GM12891 (cell line): Measurements from ENCODE around the gene CAMSAP3.

ENCODE experiments used
- DNase-seq: peaks from one replicate; pipeline ENCODE4 v3.0.0; 2011; ENCODE audit warnings: low spot score; ENCODE audit not compliant: insufficient read length
- FAIRE-seq: peaks from 2 replicates; lab custom pipeline; 2011; peaks lifted over from hg19 to GRCh38; lab: Jason Lieb, UNC
- PAX5 ChIP-seq: IDR thresholded peaks from 2 replicates; pipeline ENCODE4 v1.6.1; 2011; ENCODE audit warnings: low read length, moderate library complexity, mild to moderate bottlenecking; ENCODE audit not compliant: insufficient read depth, severe bottlenecking
- POLR2A ChIP-seq: IDR thresholded peaks from 2 replicates; pipeline ENCODE4 v1.6.1; 2011; ENCODE audit warnings: low read depth, low read length, control low read depth
- POLR2AphosphoS5 ChIP-seq: IDR thresholded peaks from 2 replicates; pipeline ENCODE4 v1.6.1; 2011; ENCODE audit warnings: low read depth, low read length, control low read depth
- POU2F2 ChIP-seq: IDR thresholded peaks from 2 replicates; pipeline ENCODE4 v1.6.1; 2011; ENCODE audit warnings: low read depth, mild to moderate bottlenecking, control low read depth, low read length, moderate library complexity
- SPI1 ChIP-seq: IDR thresholded peaks from 2 replicates; pipeline ENCODE4 v1.6.1; 2011; ENCODE audit warnings: low read depth, low read length, control low read depth
- TAF1 ChIP-seq: IDR thresholded peaks from 2 replicates; pipeline ENCODE4 v1.6.1; 2011; ENCODE audit warnings: low read depth, low read length, control low read depth

The CAMSAP3 gene

GRCh38 chr19:7600721-7601120, 5.1 kb downstream of the CAMSAP3 start:
- DNase-seq = no peak
- no peak for FAIRE-seq
- no peak for TF ChIP-seq POU2F2
- TF ChIP-seq SPI1 = no peak
- no peak for TF ChIP-seq POLR2AphosphoS5
- no peak for TF ChIP-seq PAX5
- TF ChIP-seq POLR2A = no peak
- TF ChIP-seq TAF1 = no peak

GRCh38 chr19:7602240-7602934, 6.7 kb downstream of the CAMSAP3 start:
- TF ChIP-seq POLR2A = no peak
- TF ChIP-seq PAX5 = no peak
- FAIRE-seq (no peak), DNase-seq (no peak)

GRCh38 chr19:7602935-7603497, 7.4 kb downstream of the CAMSAP3 start:
- no peak for FAIRE-seq
- TF ChIP-seq SPI1 (no peak), TAF1 (no peak), POLR2AphosphoS5 (no peak), POLR2A (no peak)
- no peak for DNase-seq

- FAIRE-seq (no peak), DNase-seq (no peak)
- no peak for TF ChIP-seq TAF1
- no peak for TF ChIP-seq POLR2A
- no peak for TF ChIP-seq SPI1
- no peak for TF ChIP-seq PAX5
- no peak for TF ChIP-seq POLR2AphosphoS5
- TF ChIP-seq POU2F2 = no peak
Observed at GRCh38 chr19:7603919-7604318, 8.3 kb downstream of the CAMSAP3 start.

- DNase-seq (no peak), FAIRE-seq (peak; percentile 48)
- no peak for TF ChIP-seq POU2F2
- no peak for TF ChIP-seq PAX5
- no peak for TF ChIP-seq SPI1
- no peak for TF ChIP-seq POLR2AphosphoS5
- no peak for TF ChIP-seq TAF1
- no peak for TF ChIP-seq POLR2A
Observed at GRCh38 chr19:7605490-7606222, 10.0 kb downstream of the CAMSAP3 start.

- FAIRE-seq (no peak), DNase-seq (no peak)
- no peak for TF ChIP-seq SPI1
- TF ChIP-seq PAX5 = no peak
- no peak for TF ChIP-seq POLR2AphosphoS5
- no peak for TF ChIP-seq POLR2A
- no peak for TF ChIP-seq POU2F2
- no peak for TF ChIP-seq TAF1
Observed at GRCh38 chr19:7606289-7606688, 10.6 kb downstream of the CAMSAP3 start.

GRCh38 chr19:7607212-7607873, 11.7 kb downstream of the CAMSAP3 start:
- FAIRE-seq = no peak
- no peak for DNase-seq
- TF ChIP-seq POU2F2 (no peak), SPI1 (no peak), POLR2AphosphoS5 (no peak), POLR2A (no peak), PAX5 (no peak), TAF1 (no peak)

GRCh38 chr19:7607874-7608560, 12.4 kb downstream of the CAMSAP3 start:
- TF ChIP-seq POLR2A (no peak), POLR2AphosphoS5 (no peak), SPI1 (no peak), POU2F2 (no peak), TAF1 (no peak)
- FAIRE-seq = no peak
- DNase-seq = no peak

- FAIRE-seq (no peak), DNase-seq (no peak)
- no peak for TF ChIP-seq TAF1
- no peak for TF ChIP-seq POU2F2
- no peak for TF ChIP-seq POLR2AphosphoS5
- TF ChIP-seq PAX5 = no peak
- TF ChIP-seq POLR2A = no peak
- TF ChIP-seq SPI1 = no peak
Observed at GRCh38 chr19:7610491-7611240, 15.0 kb downstream of the CAMSAP3 start.
